Measurements from ENCODE around the gene GRIFIN. TPM values are rescaled to one million over a fixed set of nuclear protein-coding genes. Genes with fewer than 3 reads are reported as not detected.
A peak's percentile ranks its signal among the peaks of the same experiment; 100 is the strongest.
"Not testable (repeated sequence)": the region's sequence is repeated elsewhere in the genome, so short reads cannot be mapped to it uniquely, and the experiment has no call there.

Gene GRIFIN
- total and polyA plus RNA-seq, 2 donors (not counting 1 experiment from before 2014, with no cell fraction given), result not detected

DNA sequence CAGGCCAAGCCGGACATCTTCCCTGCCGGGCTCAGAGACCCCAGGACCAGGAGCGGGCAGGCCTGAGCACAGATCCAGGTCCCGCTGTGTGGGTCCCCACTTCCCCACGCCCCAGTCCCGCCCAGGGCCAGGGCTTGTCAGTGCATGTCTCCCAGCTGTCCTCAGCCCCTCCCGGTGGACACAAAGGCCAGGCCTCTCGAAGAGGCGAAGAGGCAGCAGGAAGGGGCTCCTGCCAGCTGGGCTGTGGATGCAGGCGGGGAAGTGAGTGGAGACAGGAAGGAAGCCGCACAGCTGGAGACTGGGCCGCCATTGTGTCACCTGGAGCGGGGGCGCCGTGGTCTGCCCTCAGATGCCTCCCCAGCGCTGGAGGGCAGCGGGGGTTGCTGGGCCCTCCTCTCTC lies 4.8 kb downstream of the GRIFIN start:
- no peak overlapping the region for H3K27ac ChIP-seq (ENCODE audit: insufficient read depth, low read length)

DNA sequence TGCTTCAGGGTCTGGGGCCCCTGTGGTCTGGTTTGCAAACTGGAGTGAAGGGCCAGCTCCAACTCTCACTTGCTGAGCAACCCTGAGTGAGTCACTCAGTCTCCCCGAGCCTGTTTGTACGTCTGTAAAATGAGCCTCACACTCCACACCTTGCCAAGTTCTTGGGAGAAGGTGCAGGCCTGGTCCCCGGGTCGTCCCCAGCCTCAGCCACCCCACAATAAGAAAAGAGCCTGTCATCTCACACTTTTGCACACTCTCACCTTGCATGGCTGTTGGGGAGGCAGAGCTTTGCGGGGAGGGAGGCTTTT lies 5.2 kb downstream of the GRIFIN start:
- H2AFZ ChIP-seq (ENCODE audit: low read length), result no peak overlapping the region
- DNase-seq (ENCODE audit: low read depth in 2 of 2), result peak; percentile 63 to 76
- no peaks in the 10 kb centered on the region for H3K79me2 ChIP-seq (ENCODE audit: control insufficient read depth, insufficient read depth, low read length)
- no peaks in the 10 kb centered on the region for H3K36me3 ChIP-seq (ENCODE audit: control insufficient read depth, insufficient read depth, low read length)
- no peaks in the 10 kb centered on the region for H3K9me3 ChIP-seq (ENCODE audit: control insufficient read depth, insufficient read depth, low read depth, low read length)
- no peak overlapping the region for H3K27ac ChIP-seq (ENCODE audit: insufficient read depth, low read length)
- no peak overlapping the region for H3K4me2 ChIP-seq (ENCODE audit: extremely low read depth, insufficient read depth, low read length)
- no peak overlapping the region for H3K4me3 ChIP-seq (replicated peaks in 1 of 4; ENCODE audit: control extremely low read depth in 1 of 4, insufficient read depth in 1 of 4, low read depth in 3 of 4, low read length in 4 of 4)
- no peaks in the 10 kb centered on the region for H4K20me1 ChIP-seq (ENCODE audit: control insufficient read depth, extremely low read depth, insufficient read depth, low read length)
- no peak overlapping the region for H3K9ac ChIP-seq (ENCODE audit: insufficient read depth, low read length)
- no peak for TF ChIP-seq EZH2 (IDR thresholded peaks at IDR 0.05; ENCODE audit: low read length, missing control alignments)
- TF ChIP-seq, protein P1, sequence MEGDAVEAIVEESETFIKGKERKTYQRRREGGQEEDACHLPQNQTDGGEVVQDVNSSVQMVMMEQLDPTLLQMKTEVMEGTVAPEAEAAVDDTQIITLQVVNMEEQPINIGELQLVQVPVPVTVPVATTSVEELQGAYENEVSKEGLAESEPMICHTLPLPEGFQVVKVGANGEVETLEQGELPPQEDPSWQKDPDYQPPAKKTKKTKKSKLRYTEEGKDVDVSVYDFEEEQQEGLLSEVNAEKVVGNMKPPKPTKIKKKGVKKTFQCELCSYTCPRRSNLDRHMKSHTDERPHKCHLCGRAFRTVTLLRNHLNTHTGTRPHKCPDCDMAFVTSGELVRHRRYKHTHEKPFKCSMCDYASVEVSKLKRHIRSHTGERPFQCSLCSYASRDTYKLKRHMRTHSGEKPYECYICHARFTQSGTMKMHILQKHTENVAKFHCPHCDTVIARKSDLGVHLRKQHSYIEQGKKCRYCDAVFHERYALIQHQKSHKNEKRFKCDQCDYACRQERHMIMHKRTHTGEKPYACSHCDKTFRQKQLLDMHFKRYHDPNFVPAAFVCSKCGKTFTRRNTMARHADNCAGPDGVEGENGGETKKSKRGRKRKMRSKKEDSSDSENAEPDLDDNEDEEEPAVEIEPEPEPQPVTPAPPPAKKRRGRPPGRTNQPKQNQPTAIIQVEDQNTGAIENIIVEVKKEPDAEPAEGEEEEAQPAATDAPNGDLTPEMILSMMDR (conservative IDR thresholded peaks at IDR 0.05 in 1 of 2, IDR thresholded peaks at IDR 0.05 in 1 of 2; ENCODE audit: low read depth in 1 of 2, low read length in 2 of 2), result no peak
- H3K27me3 ChIP-seq (ENCODE audit: control insufficient read depth, insufficient read depth, low read length), result no peaks in the 10 kb centered on the region
- H3K4me1 ChIP-seq (ENCODE audit: control insufficient read depth, extremely low read depth, insufficient read depth, low read length), result peaks cover 6% of the 10 kb centered on the region

More for the DNA sequence above, 4.8 kb downstream of the GRIFIN start:
- H3K36me3 ChIP-seq (ENCODE audit: control insufficient read depth, insufficient read depth, low read length), result no peaks in the 10 kb centered on the region
- no peak overlapping the region for H3K4me3 ChIP-seq (replicated peaks in 1 of 4; ENCODE audit: control extremely low read depth in 1 of 4, insufficient read depth in 1 of 4, low read depth in 3 of 4, low read length in 4 of 4)
- H3K4me1 ChIP-seq (ENCODE audit: control insufficient read depth, extremely low read depth, insufficient read depth, low read length), result peaks cover 6% of the 10 kb centered on the region
- no peaks in the 10 kb centered on the region for H3K27me3 ChIP-seq (ENCODE audit: control insufficient read depth, insufficient read depth, low read length)
- H3K9me3 ChIP-seq (ENCODE audit: control insufficient read depth, insufficient read depth, low read depth, low read length), result no peaks in the 10 kb centered on the region
- no peak overlapping the region for H3K4me2 ChIP-seq (ENCODE audit: extremely low read depth, insufficient read depth, low read length)
- no peak overlapping the region for H2AFZ ChIP-seq (ENCODE audit: low read length)
- H3K9ac ChIP-seq (ENCODE audit: insufficient read depth, low read length), result no peak overlapping the region
- DNase-seq (ENCODE audit: low read depth in 2 of 2), result peak in 1 of 2 donors; percentile 58
- no peaks in the 10 kb centered on the region for H4K20me1 ChIP-seq (ENCODE audit: control insufficient read depth, extremely low read depth, insufficient read depth, low read length)
- TF ChIP-seq EZH2 (IDR thresholded peaks at IDR 0.05; ENCODE audit: low read length, missing control alignments), result no peak
- TF ChIP-seq, protein P1 (conservative IDR thresholded peaks at IDR 0.05 in 1 of 2, IDR thresholded peaks at IDR 0.05 in 1 of 2; ENCODE audit: low read depth in 1 of 2, low read length in 2 of 2), result no peak
- no peaks in the 10 kb centered on the region for H3K79me2 ChIP-seq (ENCODE audit: control insufficient read depth, insufficient read depth, low read length)

DNA sequence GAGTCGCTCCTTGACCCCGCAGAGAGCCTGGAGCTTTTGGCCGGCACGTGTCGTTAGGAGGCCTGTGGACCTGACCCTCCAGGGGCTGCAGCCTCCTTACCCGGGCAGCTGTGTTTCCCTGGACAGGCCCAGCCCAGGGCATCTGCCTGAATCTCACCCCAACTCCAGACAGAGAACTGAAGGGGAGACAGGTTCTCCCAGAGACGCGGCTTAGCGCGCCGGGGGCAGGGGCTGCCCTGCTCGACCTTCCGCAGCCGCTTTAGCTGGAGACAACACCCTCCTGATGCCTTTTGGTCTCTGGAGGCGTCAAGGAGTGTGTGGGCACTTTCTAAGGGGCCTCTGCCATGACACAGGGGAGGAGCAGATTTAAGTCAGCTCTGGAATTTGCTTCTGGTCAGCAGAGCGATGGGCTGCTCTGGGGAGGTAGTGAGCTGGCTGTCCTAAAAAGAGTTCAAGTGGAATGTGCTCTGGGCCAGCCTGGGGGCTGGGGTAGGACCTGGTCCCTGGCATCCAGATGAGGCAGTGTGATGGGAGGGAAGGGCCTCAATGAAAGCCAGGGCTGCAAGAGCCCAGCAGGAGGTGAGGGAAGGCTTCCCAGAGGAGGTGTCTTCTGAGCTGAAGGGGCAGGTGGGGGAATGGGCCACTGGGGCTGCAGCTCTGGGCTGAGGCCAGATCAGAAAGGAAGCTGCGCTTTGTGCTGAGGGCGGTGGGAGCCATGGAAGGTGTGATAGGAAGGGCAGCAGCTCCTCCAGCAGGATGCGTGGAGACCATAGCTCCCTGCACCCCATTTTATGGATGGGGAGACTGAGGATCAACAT lies 5.8 kb downstream of the GRIFIN start:
- DNase-seq (ENCODE audit: low read depth in 2 of 2), result no peak
- no peak for TF ChIP-seq EZH2 (IDR thresholded peaks at IDR 0.05; ENCODE audit: low read length, missing control alignments)
- TF ChIP-seq, protein P1 (conservative IDR thresholded peaks at IDR 0.05 in 1 of 2, IDR thresholded peaks at IDR 0.05 in 1 of 2; ENCODE audit: low read depth in 1 of 2, low read length in 2 of 2), result no peak
- H2AFZ ChIP-seq (ENCODE audit: low read length), result no peak overlapping the region
- no peak overlapping the region for H3K4me3 ChIP-seq (replicated peaks in 1 of 4; ENCODE audit: control extremely low read depth in 1 of 4, insufficient read depth in 1 of 4, low read depth in 3 of 4, low read length in 4 of 4)
- no peak overlapping the region for H3K9ac ChIP-seq (ENCODE audit: insufficient read depth, low read length)
- no peaks in the 10 kb centered on the region for H4K20me1 ChIP-seq (ENCODE audit: control insufficient read depth, extremely low read depth, insufficient read depth, low read length)
- H3K27me3 ChIP-seq (ENCODE audit: control insufficient read depth, insufficient read depth, low read length), result no peaks in the 10 kb centered on the region
- peaks cover 6% of the 10 kb centered on the region for H3K4me1 ChIP-seq (ENCODE audit: control insufficient read depth, extremely low read depth, insufficient read depth, low read length)
- H3K36me3 ChIP-seq (ENCODE audit: control insufficient read depth, insufficient read depth, low read length), result no peaks in the 10 kb centered on the region
- H3K27ac ChIP-seq (ENCODE audit: insufficient read depth, low read length), result no peak overlapping the region
- no peak overlapping the region for H3K4me2 ChIP-seq (ENCODE audit: extremely low read depth, insufficient read depth, low read length)
- no peaks in the 10 kb centered on the region for H3K79me2 ChIP-seq (ENCODE audit: control insufficient read depth, insufficient read depth, low read length)
- no peaks in the 10 kb centered on the region for H3K9me3 ChIP-seq (ENCODE audit: control insufficient read depth, insufficient read depth, low read depth, low read length)

DNA sequence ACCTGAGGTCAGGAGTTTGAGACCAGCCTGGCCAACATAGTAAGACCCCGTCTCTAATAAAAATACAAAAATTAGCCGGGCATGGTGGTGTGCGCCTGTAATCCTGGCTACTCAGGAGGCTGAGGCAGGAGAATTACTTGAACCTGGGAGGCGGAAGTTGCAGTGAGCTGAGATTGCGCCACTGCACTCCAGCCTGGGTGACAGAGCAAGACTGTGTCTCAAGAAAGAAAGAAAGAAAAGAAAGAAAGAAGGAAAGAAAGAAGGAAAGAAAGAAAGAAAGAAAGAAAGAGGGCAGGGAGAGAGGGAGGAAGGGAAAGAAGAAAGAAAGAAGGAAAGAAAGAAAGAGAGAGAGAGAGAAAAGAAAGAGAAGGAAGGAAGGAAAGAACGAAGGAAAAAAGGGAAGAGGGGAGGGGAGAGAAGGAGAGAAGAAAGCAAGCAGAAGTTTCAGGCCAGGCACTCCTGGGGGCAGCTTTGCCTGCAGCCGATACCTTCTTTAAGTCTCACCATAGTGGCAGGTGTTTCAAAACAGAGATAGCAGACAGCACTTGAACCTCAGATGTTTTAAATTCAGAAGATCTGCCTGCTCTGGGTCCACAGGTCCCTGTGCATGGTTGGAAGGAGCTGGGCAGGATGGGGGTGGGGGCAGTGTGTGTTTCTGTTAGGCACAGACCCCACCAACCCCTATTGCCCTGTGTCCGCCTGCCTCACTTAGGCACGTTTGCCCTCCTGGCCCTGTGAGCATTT lies 6.6 kb downstream of the GRIFIN start:
- not testable (repeated sequence) for DNase-seq (ENCODE audit: low read depth in 2 of 2); H3K27me3 ChIP-seq (ENCODE audit: control insufficient read depth, insufficient read depth, low read length); H3K79me2 ChIP-seq (ENCODE audit: control insufficient read depth, insufficient read depth, low read length); H3K36me3 ChIP-seq (ENCODE audit: control insufficient read depth, insufficient read depth, low read length); H3K4me3 ChIP-seq (replicated peaks in 1 of 4; ENCODE audit: control extremely low read depth in 1 of 4, insufficient read depth in 1 of 4, low read depth in 3 of 4, low read length in 4 of 4); H3K4me1 ChIP-seq (ENCODE audit: control insufficient read depth, extremely low read depth, insufficient read depth, low read length); H3K9ac ChIP-seq (ENCODE audit: insufficient read depth, low read length); H3K9me3 ChIP-seq (ENCODE audit: control insufficient read depth, insufficient read depth, low read depth, low read length); H3K4me2 ChIP-seq (ENCODE audit: extremely low read depth, insufficient read depth, low read length); H3K27ac ChIP-seq (ENCODE audit: insufficient read depth, low read length); H2AFZ ChIP-seq (ENCODE audit: low read length); H4K20me1 ChIP-seq (ENCODE audit: control insufficient read depth, extremely low read depth, insufficient read depth, low read length)

All from fibroblast of lung (primary cell).